Amygdala (tissue), 56 donors: ENCODE measurements around the gene SSU72.
"Not testable (repeated sequence)": the region's sequence is repeated elsewhere in the genome, so short reads cannot be mapped to it uniquely, and the experiment has no call there.

Experiments
- DNase-seq, 56 donors: peaks; one replicate each; lab custom pipeline; 2025; lab: John Stamatoyannopoulos, UW

The SSU72 gene

GRCh38 chr1:1597275-1597930 is 22.7 kb upstream of the SSU72 start:
- DNase-seq: no peak

- DNase-seq: no peak
Observed at GRCh38 chr1:1596493-1597274, 22.0 kb upstream of the SSU72 start.

DNA sequence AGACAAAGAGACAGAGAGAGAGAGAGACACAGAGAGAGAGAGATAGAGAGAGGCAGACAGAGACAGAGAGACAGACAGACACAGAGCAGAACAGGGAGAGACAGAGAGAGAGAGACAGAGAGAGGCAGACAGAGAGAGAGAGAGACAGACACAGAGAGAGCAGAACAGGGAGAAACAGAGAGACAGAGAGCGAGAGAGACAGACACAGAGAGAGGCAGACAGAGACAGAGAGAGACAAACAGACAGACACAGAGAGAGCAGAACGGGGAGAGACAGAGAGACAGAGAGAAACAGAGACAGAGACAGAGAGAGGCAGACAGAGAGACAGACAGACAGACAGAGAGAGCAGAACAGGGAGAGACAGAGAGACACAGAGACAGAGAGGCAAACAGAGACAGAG is 20.7 kb upstream of the SSU72 start:
- DNase-seq: not testable (repeated sequence)

GRCh38 chr1:1594602-1595260 is 20.1 kb upstream of the SSU72 start:
- DNase-seq: no peak

- no peak for DNase-seq
Observed at GRCh38 chr1:1593834-1594601, 19.4 kb upstream of the SSU72 start.

- no peak for DNase-seq
Observed at GRCh38 chr1:1591452-1591851, 16.8 kb upstream of the SSU72 start.

- no peak for DNase-seq
Observed at GRCh38 chr1:1583347-1584010, 8.8 kb upstream of the SSU72 start.

- no peak for DNase-seq
Observed at GRCh38 chr1:1582585-1583346, 8.1 kb upstream of the SSU72 start.

- no peak for DNase-seq
Observed at GRCh38 chr1:1578371-1578940, 3.8 kb upstream of the SSU72 start.

DNA sequence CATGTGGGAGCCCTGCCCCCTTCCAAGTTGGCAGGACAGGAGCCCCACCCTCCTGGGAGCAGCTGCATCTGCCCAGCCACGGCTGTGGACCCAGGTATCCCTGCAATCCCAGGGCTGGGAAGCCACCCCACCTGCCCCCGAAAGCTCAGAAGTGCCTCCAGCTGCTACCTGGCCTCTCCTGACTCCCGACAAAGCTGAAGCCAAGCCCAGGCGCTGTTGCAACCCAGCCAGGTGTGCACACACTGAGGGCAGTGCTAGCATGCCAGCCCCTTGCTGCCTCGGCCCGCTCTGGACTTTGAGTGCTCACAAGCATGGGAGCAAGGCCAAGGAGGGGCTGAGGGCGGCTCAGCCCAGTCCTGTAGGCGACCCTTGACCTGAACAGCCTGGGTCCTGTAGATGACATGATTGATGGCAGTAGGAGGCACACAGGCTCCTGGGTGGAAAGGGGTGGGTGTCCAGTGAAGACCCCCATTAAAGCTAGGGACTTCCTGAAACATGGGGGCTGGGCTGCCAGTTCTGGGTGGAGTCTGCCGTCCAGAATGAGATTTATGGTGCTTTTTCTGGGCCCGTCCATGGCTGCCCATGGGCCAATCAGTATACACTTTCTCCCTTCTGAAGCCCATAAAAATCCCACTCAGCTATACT is 2.8 kb upstream of the SSU72 start:
- no peak for DNase-seq

DNA sequence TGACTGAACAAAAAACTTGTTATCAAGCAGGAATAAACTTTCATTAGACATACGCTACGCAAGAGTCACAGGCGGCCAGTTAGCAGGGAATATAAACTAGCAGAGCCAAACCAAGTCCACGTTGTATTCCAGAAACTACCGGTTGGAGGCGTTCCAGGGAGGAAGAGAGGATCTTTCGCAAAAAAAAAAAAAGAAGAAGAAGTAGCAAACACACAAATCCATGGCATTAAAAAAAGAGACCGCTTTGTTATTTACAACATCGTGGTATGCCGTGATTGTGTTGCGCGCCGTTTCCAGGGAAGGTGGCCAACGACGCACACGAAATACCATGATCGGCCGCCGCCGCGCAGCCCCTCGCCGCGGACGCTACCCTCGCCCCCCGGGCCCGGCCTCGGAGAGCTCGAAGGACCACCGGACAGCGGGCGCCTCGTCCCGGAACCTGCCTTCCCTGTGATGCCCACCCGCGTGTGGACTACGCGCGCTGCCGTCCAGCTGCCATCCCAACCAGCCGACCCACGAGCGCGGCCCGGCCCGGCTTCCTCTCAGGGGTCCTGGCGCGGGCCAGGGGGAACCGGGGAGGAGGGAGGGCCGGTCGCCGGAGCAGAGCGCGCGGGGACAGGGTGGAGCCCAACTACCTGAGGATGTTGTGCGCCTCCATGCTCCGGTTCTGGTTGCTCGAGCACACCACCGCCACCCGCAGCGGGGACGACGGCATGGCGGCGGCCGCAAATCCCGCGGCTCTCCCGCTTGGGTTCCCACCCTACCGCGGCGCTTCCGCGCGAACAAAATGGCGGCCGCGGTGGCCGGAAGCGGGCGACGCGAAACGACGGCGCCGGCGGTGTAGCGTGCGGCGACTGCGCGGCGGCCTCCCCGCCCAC is 581 bp downstream of the SSU72 start:
- DNase-seq: peak in 33 of 56 donors; percentile 6 to 87 (median 68)

- no peak for DNase-seq
Observed at GRCh38 chr1:1569341-1569740, 5.3 kb downstream of the SSU72 start.

DNA sequence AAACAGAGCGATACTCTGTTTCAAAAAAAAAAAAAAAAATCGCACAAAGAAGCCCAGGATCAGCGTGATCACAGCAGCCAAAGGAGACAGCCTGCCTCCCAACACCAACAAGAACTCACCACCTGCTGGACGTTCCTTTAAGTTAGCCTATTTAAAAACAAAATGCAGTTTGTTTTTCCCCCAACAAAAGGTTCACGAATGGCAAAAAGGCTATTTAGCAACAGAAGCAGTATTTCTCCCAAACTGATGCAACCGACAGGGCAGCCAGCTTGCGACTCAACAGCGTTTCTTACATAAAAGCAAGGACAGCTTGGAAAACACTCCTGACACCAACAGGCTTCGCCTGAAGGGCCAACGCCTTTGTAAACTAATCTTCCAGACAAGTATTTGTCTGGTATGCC is 6.8 kb downstream of the SSU72 start:
- DNase-seq: peak in 1 of 56 donors; percentile 9

GRCh38 chr1:1567152-1567875 is 7.3 kb downstream of the SSU72 start:
- DNase-seq: no peak

GRCh38 chr1:1565340-1565739 is 9.3 kb downstream of the SSU72 start:
- DNase-seq: no peak

DNA sequence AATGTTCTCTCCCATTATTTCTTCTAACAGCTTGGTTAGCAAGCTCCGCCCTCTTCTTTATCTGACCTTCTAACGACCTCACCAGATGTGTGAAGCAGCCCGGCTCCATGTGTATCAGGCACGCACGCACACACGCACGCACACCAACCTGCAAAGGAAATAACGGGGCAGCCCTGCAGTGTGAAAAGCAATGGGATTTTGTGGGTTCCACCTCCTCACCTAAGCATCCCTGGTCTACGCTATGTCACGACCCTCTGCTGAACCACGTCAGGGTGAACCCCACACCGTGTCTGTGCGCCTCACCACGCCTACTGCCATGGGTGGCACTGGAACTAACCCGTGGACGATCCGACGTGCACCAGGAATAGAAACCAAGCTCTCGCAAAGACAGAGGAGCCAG is 10.4 kb downstream of the SSU72 start:
- no peak for DNase-seq

- DNase-seq: no peak
Observed at GRCh38 chr1:1563688-1564087, 11.0 kb downstream of the SSU72 start.
